ENCODE measurements around the gene MROH7.

The MROH7 gene

GRCh38 chr1:54653036-54653435 is 11.4 kb downstream of the MROH7 start:
- no peak for DNase-seq

GRCh38 chr1:54658164-54658913 is 16.8 kb downstream of the MROH7 start:
- no peak for DNase-seq

GRCh38 chr1:54663725-54664124 is 22.1 kb downstream of the MROH7 start:
- no peak for DNase-seq

GRCh38 chr1:54664364-54664763 is 22.8 kb downstream of the MROH7 start:
- no peak for DNase-seq

GRCh38 chr1:54665852-54666251 is 24.3 kb downstream of the MROH7 start:
- no peak for DNase-seq

GRCh38 chr1:54666333-54666732 is 24.7 kb downstream of the MROH7 start:
- no peak for DNase-seq

GRCh38 chr1:54667797-54668196 is 26.2 kb downstream of the MROH7 start:
- no peak for DNase-seq

GRCh38 chr1:54668567-54668966 is 27.0 kb downstream of the MROH7 start:
- no peak for DNase-seq

GRCh38 chr1:54671985-54672608 is 30.5 kb downstream of the MROH7 start:
- peak; percentile 84 for DNase-seq

GRCh38 chr1:54678776-54679643 is 37.4 kb downstream of the MROH7 start:
- DNase-seq, result no peak

GRCh38 chr1:54679706-54680105 is 38.1 kb downstream of the MROH7 start:
- DNase-seq, result no peak

- DNase-seq, result no peak
These were observed 38.8 kb downstream of the MROH7 start for GRCh38 chr1:54680387-54680786.

GRCh38 chr1:54681358-54681757 is 39.8 kb downstream of the MROH7 start:
- DNase-seq, result no peak

GRCh38 chr1:54683453-54683852 is 41.9 kb downstream of the MROH7 start:
- no peak for DNase-seq

- no peak for DNase-seq
These were observed 43.8 kb downstream of the MROH7 start for GRCh38 chr1:54685335-54685905.

- no peak for DNase-seq
These were observed 44.6 kb downstream of the MROH7 start for GRCh38 chr1:54686155-54686554.

GRCh38 chr1:54694771-54695170 is 53.2 kb downstream of the MROH7 start:
- DNase-seq, result no peak

- DNase-seq, result no peak
These were observed 53.6 kb downstream of the MROH7 start for GRCh38 chr1:54695221-54695620.

- no peak for DNase-seq
These were observed 54.2 kb downstream of the MROH7 start for GRCh38 chr1:54695764-54696163.

- no peak for DNase-seq
These were observed 54.7 kb downstream of the MROH7 start for GRCh38 chr1:54696262-54696661.

- no peak for DNase-seq
These were observed 56.3 kb downstream of the MROH7 start for GRCh38 chr1:54697896-54698295.

- DNase-seq, result no peak
These were observed 56.8 kb downstream of the MROH7 start for GRCh38 chr1:54698346-54698745.

- DNase-seq, result no peak
These were observed 58.4 kb downstream of the MROH7 start for GRCh38 chr1:54699936-54700525.
